ENCODE results near the gene DHODH.

DNA sequence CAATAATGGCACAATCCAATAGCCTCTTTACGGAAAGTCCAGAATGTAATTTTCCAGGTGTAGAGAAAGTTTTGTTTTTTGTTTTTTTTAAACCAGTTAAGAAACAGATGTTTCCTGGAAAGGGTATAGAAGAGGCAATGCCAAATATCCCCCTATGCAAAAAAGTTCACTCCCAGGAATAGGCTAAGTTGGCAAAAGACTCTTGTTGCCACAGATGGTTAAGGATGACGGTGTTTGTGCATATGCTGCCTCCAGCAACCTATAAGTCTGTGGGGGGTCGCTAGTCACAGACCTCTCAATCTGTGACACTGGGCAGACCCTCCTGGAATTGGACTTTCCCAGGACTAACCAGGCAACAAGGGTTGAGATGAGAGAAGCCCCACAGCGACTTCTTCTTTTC, 24.9 kb downstream of the DHODH start:
- TF ChIP-seq, protein P1, sequence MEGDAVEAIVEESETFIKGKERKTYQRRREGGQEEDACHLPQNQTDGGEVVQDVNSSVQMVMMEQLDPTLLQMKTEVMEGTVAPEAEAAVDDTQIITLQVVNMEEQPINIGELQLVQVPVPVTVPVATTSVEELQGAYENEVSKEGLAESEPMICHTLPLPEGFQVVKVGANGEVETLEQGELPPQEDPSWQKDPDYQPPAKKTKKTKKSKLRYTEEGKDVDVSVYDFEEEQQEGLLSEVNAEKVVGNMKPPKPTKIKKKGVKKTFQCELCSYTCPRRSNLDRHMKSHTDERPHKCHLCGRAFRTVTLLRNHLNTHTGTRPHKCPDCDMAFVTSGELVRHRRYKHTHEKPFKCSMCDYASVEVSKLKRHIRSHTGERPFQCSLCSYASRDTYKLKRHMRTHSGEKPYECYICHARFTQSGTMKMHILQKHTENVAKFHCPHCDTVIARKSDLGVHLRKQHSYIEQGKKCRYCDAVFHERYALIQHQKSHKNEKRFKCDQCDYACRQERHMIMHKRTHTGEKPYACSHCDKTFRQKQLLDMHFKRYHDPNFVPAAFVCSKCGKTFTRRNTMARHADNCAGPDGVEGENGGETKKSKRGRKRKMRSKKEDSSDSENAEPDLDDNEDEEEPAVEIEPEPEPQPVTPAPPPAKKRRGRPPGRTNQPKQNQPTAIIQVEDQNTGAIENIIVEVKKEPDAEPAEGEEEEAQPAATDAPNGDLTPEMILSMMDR (conservative IDR thresholded peaks at IDR 0.05; ENCODE audit: low read depth in 2 of 2), result no peak
- no peak for TF ChIP-seq EZH2 (IDR thresholded peaks at IDR 0.05; ENCODE audit: low read depth, unreplicated experiment)
- TF ChIP-seq POLR2AphosphoS5 (IDR thresholded peaks at IDR 0.05; ENCODE audit: low read depth), result no peak
- no peak for TF ChIP-seq ZNF331 (CRISPR knock-in tag; IDR thresholded peaks at IDR 0.05; ENCODE audit: low read depth)
- TF ChIP-seq, protein P2, sequence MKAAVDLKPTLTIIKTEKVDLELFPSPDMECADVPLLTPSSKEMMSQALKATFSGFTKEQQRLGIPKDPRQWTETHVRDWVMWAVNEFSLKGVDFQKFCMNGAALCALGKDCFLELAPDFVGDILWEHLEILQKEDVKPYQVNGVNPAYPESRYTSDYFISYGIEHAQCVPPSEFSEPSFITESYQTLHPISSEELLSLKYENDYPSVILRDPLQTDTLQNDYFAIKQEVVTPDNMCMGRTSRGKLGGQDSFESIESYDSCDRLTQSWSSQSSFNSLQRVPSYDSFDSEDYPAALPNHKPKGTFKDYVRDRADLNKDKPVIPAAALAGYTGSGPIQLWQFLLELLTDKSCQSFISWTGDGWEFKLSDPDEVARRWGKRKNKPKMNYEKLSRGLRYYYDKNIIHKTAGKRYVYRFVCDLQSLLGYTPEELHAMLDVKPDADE (IDR thresholded peaks at IDR 0.05), result no peak
